Hepatocyte (in vitro differentiated cells): Measurements from ENCODE around the gene TBL1Y.

Experiments
- CTCF ChIP-seq: fragments of 200-600 bp; sonication (generic); IDR thresholded peaks from 2 replicates; pipeline ENCODE4 v1.5.1; 2016; ENCODE audit warnings: antibody characterized with exemption, mild to moderate bottlenecking; ENCODE audit not compliant: poor library complexity
- EZH2 ChIP-seq: fragments of 200-600 bp; sonication (generic); IDR thresholded peaks from 2 replicates; pipeline ENCODE4 v1.6.1; 2016; ENCODE audit warnings: antibody characterized with exemption, mild to moderate bottlenecking, borderline replicate concordance
- EZH2phosphoT487 ChIP-seq: fragments of 200-600 bp; sonication (generic); IDR thresholded peaks from one replicate; pipeline ENCODE4 v1.6.1; 2018; ENCODE audit warnings: antibody characterized with exemption, mild to moderate bottlenecking, low read depth, moderate library complexity; ENCODE audit not compliant: unreplicated experiment, severe bottlenecking

GRCh38 chrY:6921061-6921460 lies 10.6 kb downstream of the TBL1Y start:
- TF ChIP-seq CTCF (no peak), EZH2 (no peak), EZH2phosphoT487 (no peak)
